Natural killer cell (primary cell): Measurements from ENCODE around the gene C16orf96. TPM values are rescaled to one million over a fixed set of nuclear protein-coding genes. Genes with fewer than 3 reads are reported as not detected.

Experiments used
- ATAC-seq, 3 donors: fragments of 150-1000 bp in 2 of 3; fragments of 200-7000 bp in 1 of 3; cut with Tn5 transposase; 1 replicate in 1 of 3; 2 replicates in 2 of 3; pipeline ENCODE4 v1.10.0; 2021; ENCODE audit warnings: mild to moderate bottlenecking in 2 of 3, moderate library complexity in 2 of 3
- DNase-seq, 2 donors: peaks; one replicate each; pipeline versions ENCODE4 v3.0.0 to v3.0.0-alpha.2; 2013 to 2021; ENCODE audit warnings: mixed read lengths in 1 of 2
- H3K27ac ChIP-seq: one replicate; pipeline ENCODE4 v1.5.1; 2013; ENCODE audit warnings: mild to moderate bottlenecking, low read length
- H3K27me3 ChIP-seq: one replicate; pipeline ENCODE4 v1.6.1; 2013; ENCODE audit warnings: low read length; ENCODE audit not compliant: control insufficient read depth, insufficient read depth
- H3K36me3 ChIP-seq: one replicate; pipeline ENCODE4 v1.6.1; 2013; ENCODE audit warnings: low read length; ENCODE audit not compliant: control insufficient read depth, insufficient read depth
- H3K4me1 ChIP-seq: one replicate; pipeline ENCODE4 v1.6.1; 2013; ENCODE audit warnings: low read length; ENCODE audit not compliant: control insufficient read depth, insufficient read depth
- H3K4me3 ChIP-seq: one replicate; pipeline ENCODE4 v1.5.1; 2013; ENCODE audit warnings: low read length
- H3K9me3 ChIP-seq: one replicate; pipeline ENCODE4 v1.6.1; 2013; ENCODE audit warnings: low read length; ENCODE audit not compliant: control insufficient read depth, insufficient read depth
- H3K27ac Mint-ChIP-seq, 2 donors: one replicate each; pipeline ENCODE4 v1.8.0; 2022; ENCODE audit warnings: mild to moderate bottlenecking in 2 of 2, mixed read lengths in 2 of 2, moderate library complexity in 1 of 2
- H3K27me3 Mint-ChIP-seq, 2 donors: one replicate each; pipeline ENCODE4 v1.8.0; 2022; ENCODE audit warnings: low read depth in 2 of 2, mixed read lengths in 2 of 2
- H3K36me3 Mint-ChIP-seq: one replicate; pipeline ENCODE4 v1.8.0; 2022; ENCODE audit warnings: mixed read lengths
- H3K4me1 Mint-ChIP-seq, 2 donors: one replicate each; pipeline ENCODE4 v1.8.0; 2022; ENCODE audit warnings: mixed read lengths in 2 of 2
- H3K4me3 Mint-ChIP-seq: one replicate; pipeline ENCODE4 v1.8.0; 2022; ENCODE audit warnings: mild to moderate bottlenecking, moderate library complexity, mixed read lengths
- H3K9me3 Mint-ChIP-seq, 2 donors: one replicate each; pipeline ENCODE4 v1.8.0; 2022; ENCODE audit warnings: mixed read lengths in 2 of 2
- WGBS: methylation state at CpG from one replicate; pipeline ENCODE4 v1.1.7; 2013; ENCODE audit warnings: missing lambda C conversion rate; ENCODE audit not compliant: insufficient coverage; 5-methylcytosine and 5-hydroxymethylcytosine counted together
- intact Hi-C: fragments of 100-400 bp; cut with micrococcal nuclease; formaldehyde crosslinking; loops from one replicate; pipeline ENCODE4 v1.14.2; 2022
- total RNA-seq, 4 donors: library from RNA; stranded (reverse); fragments of 120-200 nt in 1 of 4; gene quantifications; one replicate each; pipeline versions ENCODE4 v1.2.3 to v1.2.4, GENCODE V29; 2013 to 2022
- TF ChIP-seq, protein P1 (sequence below): fragments of 200-600 bp; IDR thresholded peaks from one replicate; pipeline ENCODE4 v1.8.0; 2022; ENCODE audit warnings: antibody characterized with exemption

C16orf96 gene
- total RNA-seq, 3 donors from 2014 or later (not counting 1 experiment from before 2014, with no cell fraction given) = 0.35 to 0.61 (median 0.43) TPM

GRCh38 chr16:4607841-4608703, 51.9 kb downstream of the C16orf96 start:
- intact Hi-C loops = no loop called here
- H3K36me3 ChIP-seq = peaks cover 8% of the 10 kb centered on the region
- no peaks in the 10 kb centered on the region for H3K9me3 ChIP-seq
- H3K27ac ChIP-seq = no peak overlapping the region
- H3K4me3 ChIP-seq = no peak overlapping the region
- ATAC-seq = no peak
- TF ChIP-seq, protein P1, sequence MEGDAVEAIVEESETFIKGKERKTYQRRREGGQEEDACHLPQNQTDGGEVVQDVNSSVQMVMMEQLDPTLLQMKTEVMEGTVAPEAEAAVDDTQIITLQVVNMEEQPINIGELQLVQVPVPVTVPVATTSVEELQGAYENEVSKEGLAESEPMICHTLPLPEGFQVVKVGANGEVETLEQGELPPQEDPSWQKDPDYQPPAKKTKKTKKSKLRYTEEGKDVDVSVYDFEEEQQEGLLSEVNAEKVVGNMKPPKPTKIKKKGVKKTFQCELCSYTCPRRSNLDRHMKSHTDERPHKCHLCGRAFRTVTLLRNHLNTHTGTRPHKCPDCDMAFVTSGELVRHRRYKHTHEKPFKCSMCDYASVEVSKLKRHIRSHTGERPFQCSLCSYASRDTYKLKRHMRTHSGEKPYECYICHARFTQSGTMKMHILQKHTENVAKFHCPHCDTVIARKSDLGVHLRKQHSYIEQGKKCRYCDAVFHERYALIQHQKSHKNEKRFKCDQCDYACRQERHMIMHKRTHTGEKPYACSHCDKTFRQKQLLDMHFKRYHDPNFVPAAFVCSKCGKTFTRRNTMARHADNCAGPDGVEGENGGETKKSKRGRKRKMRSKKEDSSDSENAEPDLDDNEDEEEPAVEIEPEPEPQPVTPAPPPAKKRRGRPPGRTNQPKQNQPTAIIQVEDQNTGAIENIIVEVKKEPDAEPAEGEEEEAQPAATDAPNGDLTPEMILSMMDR = no peak
- H3K36me3 Mint-ChIP-seq = no peaks in the 10 kb centered on the region
- WGBS = 96% methylated on average over 22 of the region's 22 CpGs
- no peaks in the 10 kb centered on the region for H3K27me3 Mint-ChIP-seq
- H3K4me1 Mint-ChIP-seq = peaks cover 0 to 11% of the 10 kb centered on the region in 2 donors
- no peak overlapping the region for H3K27ac Mint-ChIP-seq
- DNase-seq = no peak
- H3K27me3 ChIP-seq = no peaks in the 10 kb centered on the region
- H3K9me3 Mint-ChIP-seq = no peaks in the 10 kb centered on the region
- H3K4me3 Mint-ChIP-seq = no peak overlapping the region
- peaks cover 9% of the 10 kb centered on the region for H3K4me1 ChIP-seq

GRCh38 chr16:4608704-4608980, 52.5 kb downstream of the C16orf96 start:
- Mint-ChIP-seq H3K9me3 (no peaks in the 10 kb centered on the region), H3K36me3 (no peaks in the 10 kb centered on the region), H3K4me3 (no peak overlapping the region), H3K4me1 (peaks cover 0 to 11% of the 10 kb centered on the region in 2 donors), H3K27me3 (no peaks in the 10 kb centered on the region), H3K27ac (no peak overlapping the region)
- H3K27ac ChIP-seq = no peak overlapping the region
- intact Hi-C loops = no loop called here
- H3K4me1 ChIP-seq = peaks cover 15% of the 10 kb centered on the region
- H3K4me3 ChIP-seq = no peak overlapping the region
- ATAC-seq = no peak
- no peaks in the 10 kb centered on the region for H3K27me3 ChIP-seq
- H3K9me3 ChIP-seq = no peaks in the 10 kb centered on the region
- no peak for DNase-seq
- TF ChIP-seq, protein P1 = no peak
- H3K36me3 ChIP-seq = peaks cover 8% of the 10 kb centered on the region
- WGBS = 79% methylated on average over 8 of the region's 8 CpGs

DNA sequence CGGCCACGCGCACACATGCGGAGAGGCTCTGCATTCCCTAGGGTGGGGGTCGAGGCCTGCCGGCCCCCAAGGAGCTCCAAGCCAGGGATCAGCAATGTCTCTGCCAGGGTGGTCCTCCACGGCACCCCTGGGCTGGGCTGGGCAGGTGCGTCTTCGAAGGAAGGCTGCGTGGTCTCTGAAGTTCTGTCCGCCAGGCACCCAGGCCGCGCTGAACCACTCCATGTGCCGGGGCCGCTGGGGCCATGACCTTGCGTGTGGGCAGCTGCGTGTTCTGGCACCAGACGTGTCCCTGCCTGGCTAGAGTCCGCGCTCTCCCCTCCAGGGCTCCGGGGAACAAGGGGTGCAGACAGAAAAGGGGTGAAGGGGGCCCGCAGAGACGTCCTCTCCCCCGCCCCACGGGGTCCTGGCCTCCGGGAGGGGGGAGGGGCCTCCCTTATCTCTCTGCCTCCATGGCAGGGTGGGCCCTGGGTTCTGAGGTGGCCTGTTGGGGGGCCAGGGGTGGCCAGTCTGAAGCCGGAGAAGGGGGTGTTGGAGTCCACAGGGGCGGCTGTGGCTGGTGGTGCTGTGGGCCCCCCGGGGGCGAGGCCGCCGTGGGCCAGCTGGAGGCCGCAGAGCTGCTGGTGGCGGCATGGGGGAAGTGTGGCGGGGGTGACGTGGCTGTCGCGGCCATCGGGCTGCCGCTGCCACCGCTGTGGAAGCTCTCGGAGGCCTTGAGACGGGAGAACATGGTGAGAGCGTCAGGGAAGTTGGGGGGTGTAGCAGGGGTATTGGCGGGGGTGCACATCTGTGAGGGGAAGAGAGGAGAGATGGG, 53.3 kb downstream of the C16orf96 start:
- 93% methylated on average over 45 of the region's 45 CpGs for WGBS
- Mint-ChIP-seq H3K36me3 (no peaks in the 10 kb centered on the region), H3K4me1 (peaks cover 0 to 11% of the 10 kb centered on the region in 2 donors), H3K9me3 (no peaks in the 10 kb centered on the region), H3K4me3 (no peak overlapping the region), H3K27ac (no peak overlapping the region), H3K27me3 (no peaks in the 10 kb centered on the region)
- H3K9me3 ChIP-seq = no peaks in the 10 kb centered on the region
- H3K27me3 ChIP-seq = no peaks in the 10 kb centered on the region
- H3K4me3 ChIP-seq = no peak overlapping the region
- no peak for ATAC-seq
- TF ChIP-seq, protein P1 = no peak
- intact Hi-C loops = loop anchor here (10.0 kb wide), 2 partner anchors 195 to 355 kb away; partner anchors contain the start of gene CORO7
- H3K27ac ChIP-seq = no peak overlapping the region
- no peak for DNase-seq
- H3K36me3 ChIP-seq = peaks cover 8% of the 10 kb centered on the region
- peaks cover 18% of the 10 kb centered on the region for H3K4me1 ChIP-seq
